ENCODE data around the gene PTPN6. TPM values are rescaled to one million over a fixed set of nuclear protein-coding genes. Genes with fewer than 3 reads are reported as not detected.

Gene PTPN6
- total RNA-seq, 1 experiment from 2014 or later, result not detected

DNA sequence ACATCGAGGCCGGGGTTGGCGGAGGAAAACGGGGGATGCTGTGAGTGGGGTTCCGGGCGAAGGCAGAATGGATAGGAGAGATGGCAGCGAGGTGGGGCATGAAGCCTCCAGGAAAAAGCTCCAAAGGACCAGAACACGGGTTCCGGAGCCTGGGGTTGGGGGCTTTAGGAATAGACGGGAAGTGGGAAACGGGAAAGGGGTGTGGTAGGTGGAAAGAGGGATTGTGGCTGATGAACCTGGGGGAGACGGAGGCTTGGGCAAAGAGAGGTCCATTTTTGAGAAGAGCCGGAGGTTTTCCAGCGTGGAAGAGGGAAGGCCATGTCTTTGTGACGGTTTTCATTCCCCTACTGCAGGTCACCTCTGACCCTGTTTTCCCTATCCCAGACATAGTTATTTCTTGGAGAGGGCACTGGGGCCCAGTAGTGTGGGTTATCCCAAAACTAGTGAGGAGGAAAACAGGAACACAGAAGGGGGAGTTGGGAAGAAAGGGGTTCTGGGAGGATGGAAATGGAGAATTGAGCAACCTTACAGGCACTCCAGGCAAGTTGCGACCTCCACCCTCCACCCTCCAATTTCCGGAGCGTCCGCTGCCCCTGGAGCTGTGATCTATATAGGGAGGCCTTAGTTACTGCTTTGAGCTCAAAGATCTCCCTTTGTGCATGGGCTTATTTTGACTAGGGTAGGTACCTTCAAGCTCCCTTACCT lies 22.3 kb upstream of the PTPN6 start:
- no peak for DNase-seq (ENCODE audit: low read depth in 1 of 2, low spot score in 2 of 2)
- peaks cover 42% of the 10 kb centered on the region for H3K36me3 ChIP-seq
- peaks cover 49% of the 10 kb centered on the region for H3K4me1 ChIP-seq (replicated peaks)
- no peaks in the 10 kb centered on the region for H3K27me3 ChIP-seq (replicated peaks)
- H3K9me3 ChIP-seq (replicated peaks), result no peaks in the 10 kb centered on the region
- H3K4me3 ChIP-seq, result peak overlapping the region; percentile 64
- H3K27ac ChIP-seq, result no peak overlapping the region

DNA sequence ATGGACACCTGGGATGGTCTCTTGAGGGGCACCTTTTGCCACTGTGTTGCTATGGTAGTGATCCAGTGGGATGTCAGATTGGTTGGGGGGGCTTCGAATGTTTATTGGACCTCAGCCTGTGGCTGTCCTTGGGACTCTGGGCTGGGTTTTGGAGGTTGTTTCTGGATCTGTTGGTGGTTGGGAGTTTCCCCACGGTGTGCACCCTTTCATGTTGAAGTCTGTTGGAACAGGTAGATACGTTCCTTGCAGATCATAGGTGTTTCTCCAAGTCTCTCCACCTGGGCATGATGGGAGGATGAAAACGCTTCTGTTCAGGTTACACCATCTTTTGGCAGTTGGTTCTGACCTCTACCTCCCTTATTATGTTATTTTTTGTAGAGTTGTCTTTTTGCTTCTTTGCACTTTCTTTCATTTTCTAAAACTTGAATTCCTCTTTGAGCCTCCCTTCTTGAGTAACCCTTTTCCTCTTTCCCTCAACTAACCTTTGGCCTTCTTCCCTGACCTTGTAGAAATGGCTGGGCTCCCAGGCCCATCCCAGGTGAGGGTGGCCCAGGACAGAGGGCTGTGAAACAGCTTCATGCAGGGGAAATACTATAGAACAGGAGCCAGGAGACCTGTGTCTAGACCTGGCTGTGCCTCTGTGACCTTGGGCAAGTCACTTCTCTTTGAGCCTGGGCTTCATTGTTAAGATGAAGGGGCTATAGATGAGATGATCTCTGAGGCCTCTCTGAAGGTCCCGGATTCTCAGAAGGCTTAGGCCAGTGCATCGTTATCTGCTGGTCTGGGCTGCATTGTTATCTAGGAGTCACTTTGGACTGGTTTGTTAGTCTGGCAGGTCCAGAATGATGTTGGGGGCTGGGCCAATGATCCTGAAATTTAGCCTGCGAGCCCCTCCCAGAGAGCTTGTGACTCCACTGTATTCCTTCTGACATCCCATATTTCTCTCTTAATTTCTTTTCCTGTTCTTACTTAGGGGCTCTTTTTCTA lies 21.4 kb upstream of the PTPN6 start:
- H3K9me3 ChIP-seq (replicated peaks), result no peaks in the 10 kb centered on the region
- H3K27ac ChIP-seq, result no peak overlapping the region
- H3K36me3 ChIP-seq, result peaks cover 51% of the 10 kb centered on the region
- H3K27me3 ChIP-seq (replicated peaks), result no peaks in the 10 kb centered on the region
- peak overlapping the region; percentile 64 for H3K4me3 ChIP-seq
- DNase-seq (ENCODE audit: low read depth in 1 of 2, low spot score in 2 of 2), result no peak
- H3K4me1 ChIP-seq (replicated peaks), result peaks cover 44% of the 10 kb centered on the region

DNA sequence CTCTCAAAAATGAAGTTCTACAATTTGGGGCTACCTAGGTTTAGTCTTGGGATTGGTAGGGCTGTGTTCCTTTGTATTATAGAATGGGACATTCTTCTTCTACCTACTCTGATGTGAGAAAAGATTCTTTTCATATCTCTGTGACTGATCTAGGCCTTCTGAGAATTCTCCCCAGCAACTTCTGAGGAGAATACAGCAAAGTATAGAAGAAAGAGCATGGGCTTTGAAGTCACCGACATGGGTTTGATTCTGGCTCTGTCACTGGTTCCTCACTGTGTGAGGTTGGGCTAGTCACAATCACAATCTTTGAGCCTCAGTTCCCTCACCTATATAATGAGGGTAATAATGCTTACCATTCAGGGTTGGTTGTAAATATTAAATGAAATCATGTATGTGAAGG lies 18.4 kb upstream of the PTPN6 start:
- peaks cover 81% of the 10 kb centered on the region for H3K36me3 ChIP-seq

DNA sequence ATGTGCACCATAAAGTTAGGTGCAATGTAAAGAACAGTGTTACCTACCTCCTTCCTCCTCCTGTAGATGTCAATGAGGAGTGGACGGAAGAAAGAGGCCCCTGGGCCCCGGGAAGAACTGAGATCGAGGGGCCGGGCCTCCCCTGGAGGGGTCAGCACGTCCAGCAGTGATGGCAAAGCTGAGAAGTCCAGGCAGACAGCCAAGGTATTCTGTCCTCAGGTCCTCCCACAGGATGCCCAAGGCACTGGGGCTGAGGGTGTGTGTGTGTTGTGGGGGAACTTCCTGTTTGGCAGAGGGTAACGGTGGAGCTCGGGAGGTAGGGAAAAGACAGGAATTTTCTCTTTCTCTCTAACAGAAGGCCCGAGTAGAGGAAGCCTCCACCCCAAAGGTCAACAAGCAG lies 17.0 kb upstream of the PTPN6 start:
- H3K9me3 ChIP-seq (replicated peaks), result no peaks in the 10 kb centered on the region
- DNase-seq (ENCODE audit: low read depth in 1 of 2, low spot score in 2 of 2), result no peak
- no peak overlapping the region for H3K4me3 ChIP-seq
- H3K27ac ChIP-seq, result no peak overlapping the region
- no peaks in the 10 kb centered on the region for H3K27me3 ChIP-seq (replicated peaks)
- peaks cover 89% of the 10 kb centered on the region for H3K36me3 ChIP-seq
- peaks cover 25% of the 10 kb centered on the region for H3K4me1 ChIP-seq (replicated peaks)

More for the DNA sequence above, 18.4 kb upstream of the PTPN6 start:
- Histone ChIP-seq H3K9me3 (replicated peaks) (no peaks in the 10 kb centered on the region), H3K4me1 (replicated peaks) (peaks cover 22% of the 10 kb centered on the region), H3K27ac (no peak overlapping the region), H3K4me3 (no peak overlapping the region), H3K27me3 (replicated peaks) (no peaks in the 10 kb centered on the region)
- no peak for DNase-seq (ENCODE audit: low read depth in 1 of 2, low spot score in 2 of 2)

DNA sequence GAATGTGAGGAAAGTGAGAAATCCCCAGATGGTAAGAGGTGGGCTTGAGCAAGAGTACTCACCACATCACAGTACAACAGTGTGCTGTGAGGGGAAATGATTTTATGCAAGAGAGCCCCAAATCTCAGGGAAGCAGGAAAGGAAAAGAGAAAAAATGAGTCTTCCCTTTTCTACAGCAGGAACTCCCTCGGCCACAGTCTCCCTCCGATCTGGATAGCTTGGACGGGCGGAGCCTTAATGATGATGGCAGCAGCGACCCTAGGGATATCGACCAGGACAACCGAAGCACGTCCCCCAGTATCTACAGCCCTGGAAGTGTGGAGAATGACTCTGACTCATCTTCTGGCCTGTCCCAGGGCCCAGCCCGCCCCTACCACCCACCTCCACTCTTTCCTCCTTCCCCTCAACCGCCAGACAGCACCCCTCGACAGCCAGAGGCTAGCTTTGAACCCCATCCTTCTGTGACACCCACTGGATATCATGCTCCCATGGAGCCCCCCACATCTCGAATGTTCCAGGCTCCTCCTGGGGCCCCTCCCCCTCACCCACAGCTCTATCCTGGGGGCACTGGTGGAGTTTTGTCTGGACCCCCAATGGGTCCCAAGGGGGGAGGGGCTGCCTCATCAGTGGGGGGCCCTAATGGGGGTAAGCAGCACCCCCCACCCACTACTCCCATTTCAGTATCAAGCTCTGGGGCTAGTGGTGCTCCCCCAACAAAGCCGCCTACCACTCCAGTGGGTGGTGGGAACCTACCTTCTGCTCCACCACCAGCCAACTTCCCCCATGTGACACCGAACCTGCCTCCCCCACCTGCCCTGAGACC lies 15.6 kb upstream of the PTPN6 start:
- no peak for DNase-seq (ENCODE audit: low read depth in 1 of 2, low spot score in 2 of 2)
- H3K27ac ChIP-seq, result no peak overlapping the region
- peaks cover 89% of the 10 kb centered on the region for H3K36me3 ChIP-seq
- H3K4me1 ChIP-seq (replicated peaks), result peaks cover 14% of the 10 kb centered on the region
- no peaks in the 10 kb centered on the region for H3K27me3 ChIP-seq (replicated peaks)
- H3K4me3 ChIP-seq, result no peak overlapping the region
- no peaks in the 10 kb centered on the region for H3K9me3 ChIP-seq (replicated peaks)

DNA sequence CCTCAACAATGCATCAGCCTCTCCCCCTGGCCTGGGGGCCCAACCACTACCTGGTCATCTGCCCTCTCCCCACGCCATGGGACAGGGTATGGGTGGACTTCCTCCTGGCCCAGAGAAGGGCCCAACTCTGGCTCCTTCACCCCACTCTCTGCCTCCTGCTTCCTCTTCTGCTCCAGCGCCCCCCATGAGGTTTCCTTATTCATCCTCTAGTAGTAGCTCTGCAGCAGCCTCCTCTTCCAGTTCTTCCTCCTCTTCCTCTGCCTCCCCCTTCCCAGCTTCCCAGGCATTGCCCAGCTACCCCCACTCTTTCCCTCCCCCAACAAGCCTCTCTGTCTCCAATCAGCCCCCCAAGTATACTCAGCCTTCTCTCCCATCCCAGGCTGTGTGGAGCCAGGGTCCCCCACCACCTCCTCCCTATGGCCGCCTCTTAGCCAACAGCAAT lies 14.9 kb upstream of the PTPN6 start:
- Histone ChIP-seq H3K4me3 (no peak overlapping the region), H3K4me1 (replicated peaks) (peaks cover 14% of the 10 kb centered on the region), H3K27me3 (replicated peaks) (no peaks in the 10 kb centered on the region), H3K9me3 (replicated peaks) (no peaks in the 10 kb centered on the region), H3K27ac (no peak overlapping the region), H3K36me3 (peaks cover 91% of the 10 kb centered on the region)
- no peak for DNase-seq (ENCODE audit: low read depth in 1 of 2, low spot score in 2 of 2)

DNA sequence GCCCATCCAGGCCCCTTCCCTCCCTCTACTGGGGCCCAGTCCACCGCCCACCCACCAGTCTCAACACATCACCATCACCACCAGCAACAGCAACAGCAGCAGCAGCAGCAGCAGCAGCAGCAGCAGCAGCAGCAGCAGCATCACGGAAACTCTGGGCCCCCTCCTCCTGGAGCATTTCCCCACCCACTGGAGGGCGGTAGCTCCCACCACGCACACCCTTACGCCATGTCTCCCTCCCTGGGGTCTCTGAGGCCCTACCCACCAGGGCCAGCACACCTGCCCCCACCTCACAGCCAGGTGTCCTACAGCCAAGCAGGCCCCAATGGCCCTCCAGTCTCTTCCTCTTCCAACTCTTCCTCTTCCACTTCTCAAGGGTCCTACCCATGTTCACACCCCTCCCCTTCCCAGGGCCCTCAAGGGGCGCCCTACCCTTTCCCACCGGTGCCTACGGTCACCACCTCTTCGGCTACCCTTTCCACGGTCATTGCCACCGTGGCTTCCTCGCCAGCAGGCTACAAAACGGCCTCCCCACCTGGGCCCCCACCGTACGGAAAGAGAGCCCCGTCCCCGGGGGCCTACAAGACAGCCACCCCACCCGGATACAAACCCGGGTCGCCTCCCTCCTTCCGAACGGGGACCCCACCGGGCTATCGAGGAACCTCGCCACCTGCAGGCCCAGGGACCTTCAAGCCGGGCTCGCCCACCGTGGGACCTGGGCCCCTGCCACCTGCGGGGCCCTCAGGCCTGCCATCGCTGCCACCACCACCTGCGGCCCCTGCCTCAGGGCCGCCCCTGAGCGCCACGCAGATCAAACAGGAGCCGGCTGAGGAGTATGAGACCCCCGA lies 14.3 kb upstream of the PTPN6 start:
- no peak for DNase-seq (ENCODE audit: low read depth in 1 of 2, low spot score in 2 of 2)
- H3K9me3 ChIP-seq (replicated peaks), result no peaks in the 10 kb centered on the region
- H3K27me3 ChIP-seq (replicated peaks), result no peaks in the 10 kb centered on the region
- peaks cover 14% of the 10 kb centered on the region for H3K4me1 ChIP-seq (replicated peaks)
- H3K27ac ChIP-seq, result no peak overlapping the region
- H3K36me3 ChIP-seq, result peaks cover 97% of the 10 kb centered on the region
- H3K4me3 ChIP-seq, result no peak overlapping the region

GRCh38 chr12:6937481-6938352 lies 13.4 kb upstream of the PTPN6 start:
- Histone ChIP-seq H3K36me3 (peaks cover 94% of the 10 kb centered on the region), H3K4me1 (replicated peaks) (peaks cover 14% of the 10 kb centered on the region), H3K9me3 (replicated peaks) (no peaks in the 10 kb centered on the region), H3K27ac (peak overlapping the region; percentile 33), H3K4me3 (peak overlapping the region; percentile 40), H3K27me3 (replicated peaks) (no peaks in the 10 kb centered on the region)
- peak; percentile 93 to 95 for DNase-seq (ENCODE audit: low read depth in 1 of 2, low spot score in 2 of 2)

GRCh38 chr12:6938353-6939190 lies 12.6 kb upstream of the PTPN6 start:
- Histone ChIP-seq H3K9me3 (replicated peaks) (no peaks in the 10 kb centered on the region), H3K4me3 (peak overlapping the region; percentile 40), H3K27me3 (replicated peaks) (no peaks in the 10 kb centered on the region), H3K36me3 (peaks cover 87% of the 10 kb centered on the region), H3K4me1 (replicated peaks) (peaks cover 22% of the 10 kb centered on the region), H3K27ac (no peak overlapping the region)
- DNase-seq (ENCODE audit: low read depth in 1 of 2, low spot score in 2 of 2), result peak in 1 of 2 experiments; percentile 44

DNA sequence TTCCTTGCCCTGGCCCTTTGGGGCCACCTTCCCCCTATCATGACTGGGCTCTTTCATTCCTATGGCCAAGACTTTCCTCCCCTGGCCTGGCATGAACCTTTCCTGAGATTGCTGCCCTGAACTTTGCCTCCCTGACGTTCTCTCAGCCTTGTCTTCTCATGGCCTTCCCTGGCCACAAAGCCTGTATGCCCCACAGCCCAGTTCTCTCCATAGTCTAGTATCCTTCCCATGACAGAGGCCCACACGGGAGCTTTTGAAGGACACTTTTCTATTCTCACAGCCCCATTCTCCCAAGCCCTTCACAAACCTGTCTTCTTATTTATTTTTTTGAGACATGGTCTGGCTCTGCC lies 12.0 kb upstream of the PTPN6 start:
- no peak overlapping the region for H3K27ac ChIP-seq
- H3K4me3 ChIP-seq, result no peak overlapping the region
- H3K4me1 ChIP-seq (replicated peaks), result peaks cover 25% of the 10 kb centered on the region
- H3K9me3 ChIP-seq (replicated peaks), result no peaks in the 10 kb centered on the region
- peaks cover 84% of the 10 kb centered on the region for H3K36me3 ChIP-seq
- no peaks in the 10 kb centered on the region; the same call in 1 of the 2 replicates for H3K27me3 ChIP-seq (replicated peaks)
- DNase-seq (ENCODE audit: low read depth in 1 of 2, low spot score in 2 of 2), result no peak

- Histone ChIP-seq H3K27me3 (replicated peaks) (no peaks in the 10 kb centered on the region; the same call in 1 of the 2 replicates), H3K4me1 (replicated peaks) (peaks cover 37% of the 10 kb centered on the region), H3K9me3 (replicated peaks) (no peaks in the 10 kb centered on the region), H3K4me3 (no peak overlapping the region), H3K36me3 (peaks cover 77% of the 10 kb centered on the region), H3K27ac (no peak overlapping the region)
- DNase-seq (ENCODE audit: low read depth in 1 of 2, low spot score in 2 of 2), result no peak
These were observed 9.9 kb upstream of the PTPN6 start for GRCh38 chr12:6941267-6941666.
